T47D (cell line): ENCODE measurements around the gene DTNBP1.

ENCODE experiments used
- DNase-seq, 2 experiments: peaks; one replicate each; pipeline versions ENCODE4 v3.0.0 to v3.0.0-alpha.2; 2011 to 2012; ENCODE audit warnings: low read depth in 1 of 2, low spot score in 1 of 2
- JUND ChIP-seq: IDR thresholded peaks from 2 replicates; pipeline ENCODE4 v1.6.1; 2012; ENCODE audit warnings: low read depth
- in situ Hi-C: cut with HindIII; loops from 2 replicates; pipeline ENCODE4 v1.10.0; 2016; ENCODE audit warnings: low sequenced_read_pairs, low pct_unique_long_range_greater_than_20kb

Gene DTNBP1

GRCh38 chr6:15504040-15504495 is 158.8 kb downstream of the DTNBP1 start:
- no peak for DNase-seq
- in situ Hi-C loops, result no loop called here
- no peak for TF ChIP-seq JUND

- TF ChIP-seq JUND, result no peak
- in situ Hi-C loops, result no loop called here
- no peak for DNase-seq
Measured at GRCh38 chr6:15503346-15503680, 159.5 kb downstream of the DTNBP1 start.

GRCh38 chr6:15502446-15503345 is 160.1 kb downstream of the DTNBP1 start:
- no peak for DNase-seq
- TF ChIP-seq JUND, result no peak
- in situ Hi-C loops, result no loop called here

- no peak for DNase-seq
- no peak for TF ChIP-seq JUND
- in situ Hi-C loops, result no loop called here
Measured at GRCh38 chr6:15501826-15502445, 160.9 kb downstream of the DTNBP1 start.

- TF ChIP-seq JUND, result no peak
- in situ Hi-C loops, result no loop called here
- DNase-seq, result no peak
Measured at GRCh38 chr6:15500901-15501825, 161.7 kb downstream of the DTNBP1 start.

GRCh38 chr6:15500078-15500740 is 162.6 kb downstream of the DTNBP1 start:
- TF ChIP-seq JUND, result no peak
- in situ Hi-C loops, result no loop called here
- no peak for DNase-seq

- no peak for TF ChIP-seq JUND
- no peak for DNase-seq
- in situ Hi-C loops, result no loop called here
Measured at GRCh38 chr6:15499591-15499990, 163.2 kb downstream of the DTNBP1 start.

GRCh38 chr6:15499125-15499524 is 163.7 kb downstream of the DTNBP1 start:
- in situ Hi-C loops, result no loop called here
- TF ChIP-seq JUND, result no peak
- DNase-seq, result no peak

- no peak for DNase-seq
- TF ChIP-seq JUND, result no peak
- in situ Hi-C loops, result no loop called here
Measured at GRCh38 chr6:15498640-15499039, 164.2 kb downstream of the DTNBP1 start.

GRCh38 chr6:15496345-15497131 is 166.3 kb downstream of the DTNBP1 start:
- TF ChIP-seq JUND, result no peak
- in situ Hi-C loops, result no loop called here
- no peak for DNase-seq

- no peak for TF ChIP-seq JUND
- DNase-seq, result no peak
- in situ Hi-C loops, result no loop called here
Measured at GRCh38 chr6:15495375-15495901, 167.4 kb downstream of the DTNBP1 start.
